IMR-90 (cell line): Measurements from ENCODE around the gene CACNA1G. TPM values are rescaled to one million over a fixed set of nuclear protein-coding genes. Genes with fewer than 3 reads are reported as not detected.
A peak's percentile ranks its signal among the peaks of the same experiment; 100 is the strongest.

Experiments used
- ATAC-seq: fragments of 200-7000 bp; cut with Tn5 transposase; 2 replicates; pipeline ENCODE4 v1.9.1; 2020; ENCODE audit warnings: low read depth, mild to moderate bottlenecking, moderate library complexity
- BruUV-seq: library from RNA; stranded (reverse); fragments of 400-500 nt; replicated peaks from 2 replicates; lab custom pipeline; 2021; lab: Mats Ljungman, UMichigan
- CTCF ChIA-PET: fragments of 300-600 bp; formaldehyde crosslinking; extraction: SDS; loops from one replicate; lab custom pipeline; 2021; ENCODE audit warnings: antibody characterized with exemption; lab: Yijun Ruan, JAX
- POLR2A ChIA-PET: fragments of 300-600 bp; sonication (Branson Sonifier 250); formaldehyde crosslinking; loops from one replicate; lab custom pipeline; 2022; ENCODE audit warnings: antibody characterized with exemption; ENCODE audit not compliant: unreplicated experiment; lab: Charles Lee
- DNase-seq: peaks from one replicate; pipeline ENCODE4 v3.0.0; 2013
- H2AFZ ChIP-seq: replicated peaks from 2 replicates; pipeline ENCODE3; 2013; ENCODE audit warnings: low read length, mild to moderate bottlenecking; ENCODE audit not compliant: poor library complexity
- H2AK5ac ChIP-seq: 2 replicates; pipeline ENCODE4 v1.6.1; 2013; ENCODE audit warnings: low read depth, low read length, inconsistent platforms
- H2AK9ac ChIP-seq: replicated peaks from 2 replicates; pipeline ENCODE3; 2013; ENCODE audit warnings: mild to moderate bottlenecking, low read depth, low read length, moderate library complexity; ENCODE audit not compliant: poor library complexity
- H2BK120ac ChIP-seq: 2 replicates; pipeline ENCODE4 v1.6.1; 2013; ENCODE audit warnings: low read depth, low read length, inconsistent platforms
- H2BK15ac ChIP-seq: 3 replicates; pipeline ENCODE4 v1.6.1; 2013; ENCODE audit warnings: low read depth, low read length, inconsistent platforms
- H2BK20ac ChIP-seq: 2 replicates; pipeline ENCODE4 v1.6.1; 2013; ENCODE audit warnings: low read depth, mild to moderate bottlenecking, inconsistent platforms, low read length, moderate library complexity
- H2BK5ac ChIP-seq: 2 replicates; pipeline ENCODE4 v1.6.1; 2013; ENCODE audit warnings: mild to moderate bottlenecking, low read depth, low read length, inconsistent platforms; ENCODE audit not compliant: poor library complexity, severe bottlenecking
- H3K14ac ChIP-seq: replicated peaks from 2 replicates; pipeline ENCODE4 v1.6.1; 2013; ENCODE audit warnings: low read depth, low read length, inconsistent platforms
- H3K18ac ChIP-seq: 2 replicates; pipeline ENCODE4 v1.6.1; 2013; ENCODE audit warnings: low read depth, low read length, control low read depth
- H3K23ac ChIP-seq: 2 replicates; pipeline ENCODE4 v1.6.1; 2013; ENCODE audit warnings: low read depth, low read length, inconsistent platforms
- H3K27ac ChIP-seq: 2 replicates; pipeline ENCODE4 v1.5.1; 2013; ENCODE audit warnings: mild to moderate bottlenecking, control low read depth, low read length; ENCODE audit not compliant: insufficient read depth
- H3K27me3 ChIP-seq: 2 replicates; pipeline ENCODE4 v1.6.1; 2013; ENCODE audit warnings: low read length; ENCODE audit not compliant: control insufficient read depth, insufficient read depth
- H3K36me3 ChIP-seq: 2 replicates; pipeline ENCODE4 v1.6.1; 2013; ENCODE audit warnings: low read length, mixed read lengths; ENCODE audit not compliant: control insufficient read depth, insufficient read depth
- H3K4ac ChIP-seq: 2 replicates; pipeline ENCODE4 v1.6.1; 2013; ENCODE audit warnings: low read depth, low read length, inconsistent platforms
- H3K4me1 ChIP-seq: 2 replicates; pipeline ENCODE4 v1.6.1; 2013; ENCODE audit warnings: low read length, mixed read lengths; ENCODE audit not compliant: control insufficient read depth, insufficient read depth
- H3K4me2 ChIP-seq: 2 replicates; pipeline ENCODE4 v1.6.1; 2013; ENCODE audit warnings: low read depth, mild to moderate bottlenecking, control low read depth, low read length, moderate library complexity
- H3K4me3 ChIP-seq: 2 replicates; pipeline ENCODE4 v1.5.1; 2013; ENCODE audit warnings: low read depth, mild to moderate bottlenecking, control low read depth, low read length, moderate library complexity; ENCODE audit not compliant: insufficient read depth
- H3K56ac ChIP-seq: 2 replicates; pipeline ENCODE4 v1.6.1; 2013; ENCODE audit warnings: low read length, inconsistent platforms; ENCODE audit not compliant: insufficient read depth; ENCODE audit errors: extremely low read depth
- H3K79me1 ChIP-seq, 2 experiments: 2 replicates each; pipeline ENCODE4 v1.6.1; 2013; ENCODE audit warnings: low read length in 2 of 2, inconsistent platforms in 1 of 2, low read depth in 1 of 2
- H3K9ac ChIP-seq: 2 replicates; pipeline ENCODE4 v1.6.1; 2013; ENCODE audit warnings: low read depth, low read length, control low read depth
- H3K9me1 ChIP-seq: 2 replicates; pipeline ENCODE4 v1.6.1; 2013; ENCODE audit warnings: low read length, inconsistent platforms; ENCODE audit not compliant: insufficient read depth
- H3K9me3 ChIP-seq: 2 replicates; pipeline ENCODE4 v1.6.1; 2013; ENCODE audit warnings: low read length; ENCODE audit not compliant: control insufficient read depth, insufficient read depth
- H4K20me1 ChIP-seq: 2 replicates; pipeline ENCODE4 v1.6.1; 2013; ENCODE audit warnings: low read length, inconsistent platforms; ENCODE audit not compliant: insufficient read depth
- H4K5ac ChIP-seq: 2 replicates; pipeline ENCODE4 v1.6.1; 2013; ENCODE audit warnings: mild to moderate bottlenecking, low read depth, low read length, control low read depth
- H4K8ac ChIP-seq, 2 experiments: 2 replicates each; pipeline ENCODE4 v1.6.1; 2013; ENCODE audit warnings: low read depth in 2 of 2, low read length in 2 of 2, control low read depth in 1 of 2, inconsistent platforms in 1 of 2
- H4K91ac ChIP-seq: 2 replicates; pipeline ENCODE4 v1.6.1; 2013; ENCODE audit warnings: low read depth, low read length, inconsistent platforms; ENCODE audit not compliant: insufficient read depth
- BHLHE40 ChIP-seq: fragments of 150-350 bp; IDR thresholded peaks from 2 replicates; pipeline ENCODE4 v1.6.1; 2016; ENCODE audit warnings: mild to moderate bottlenecking, low read depth, low read length
- CEBPB ChIP-seq: IDR thresholded peaks from 2 replicates; pipeline ENCODE4 v1.6.1; 2012; ENCODE audit warnings: low read depth, low read length, improper control_type of control experiment
- CHD1 ChIP-seq: IDR thresholded peaks from 2 replicates; pipeline ENCODE4 v1.6.1; 2012; ENCODE audit warnings: low read depth, low read length, improper control_type of control experiment
- CTCF ChIP-seq: conservative IDR thresholded peaks from 2 replicates; pipeline ENCODE4 v1.5.1; 2012; ENCODE audit warnings: mild to moderate bottlenecking, low read depth, low read length, improper control_type of control experiment
- ELK1 ChIP-seq: fragments of 150-350 bp; IDR thresholded peaks from 2 replicates; pipeline ENCODE4 v1.6.1; 2016; ENCODE audit warnings: low read depth, mild to moderate bottlenecking, low read length, moderate library complexity, borderline replicate concordance
- FOS ChIP-seq: fragments of 150-350 bp; IDR thresholded peaks from 2 replicates; pipeline ENCODE4 v1.6.1; 2016; ENCODE audit warnings: low read depth, low read length
- MAFK ChIP-seq: IDR thresholded peaks from 2 replicates; pipeline ENCODE4 v1.6.1; 2012; ENCODE audit warnings: low read depth, low read length, improper control_type of control experiment
- MAZ ChIP-seq: IDR thresholded peaks from 2 replicates; pipeline ENCODE4 v1.6.1; 2012; ENCODE audit warnings: low read depth, mild to moderate bottlenecking, low read length, improper control_type of control experiment, moderate library complexity, borderline replicate concordance
- MXI1 ChIP-seq: IDR thresholded peaks from 2 replicates; pipeline ENCODE4 v1.6.1; 2012; ENCODE audit warnings: low read depth, mild to moderate bottlenecking, low read length, moderate library complexity, borderline replicate concordance
- NFE2L2 ChIP-seq: fragments of 150-350 bp; IDR thresholded peaks from 2 replicates; pipeline ENCODE4 v1.6.1; 2016; ENCODE audit warnings: low read depth, mild to moderate bottlenecking, low read length
- POLR2A ChIP-seq: IDR thresholded peaks from 2 replicates; pipeline ENCODE4 v1.6.1; 2012; ENCODE audit warnings: mild to moderate bottlenecking, low read depth, low read length
- RAD21 ChIP-seq: IDR thresholded peaks from 2 replicates; pipeline ENCODE4 v1.6.1; 2012; ENCODE audit warnings: low read length, improper control_type of control experiment
- RCOR1 ChIP-seq: IDR thresholded peaks from 2 replicates; pipeline ENCODE4 v1.6.1; 2012; ENCODE audit warnings: mild to moderate bottlenecking, low read length, improper control_type of control experiment; ENCODE audit not compliant: insufficient replicate concordance
- RFX5 ChIP-seq: IDR thresholded peaks from 2 replicates; pipeline ENCODE4 v1.8.0; 2012; ENCODE audit warnings: low read depth, mild to moderate bottlenecking, low read length, moderate library complexity
- SMC3 ChIP-seq: fragments of 150-350 bp; IDR thresholded peaks from 2 replicates; pipeline ENCODE4 v1.6.1; 2016; ENCODE audit warnings: low read depth, mild to moderate bottlenecking, antibody characterized with exemption, low read length, moderate library complexity
- WGBS, 2 experiments: methylation state at CpG; one replicate each; pipeline versions ENCODE4 v1.1.5 to v1.1.7; 2013; ENCODE audit warnings: missing lambda C conversion rate in 2 of 2; ENCODE audit not compliant: insufficient read length in 1 of 2; ENCODE audit errors: extremely low coverage in 2 of 2; 5-methylcytosine and 5-hydroxymethylcytosine counted together
- dilution Hi-C: fragments of 300-500 bp; cut with HindIII; formaldehyde crosslinking; loops from one replicate; pipeline ENCODE4 v1.14.3; 2018; ENCODE audit warnings: low sequenced_read_pairs; ENCODE audit not compliant: unreplicated experiment
- in situ Hi-C: fragments of 300-500 bp; cut with MboI; formaldehyde crosslinking; loops from 3 replicates; pipeline ENCODE4 v1.14.3; 2019; ENCODE audit warnings: low sequenced_read_pairs, inconsistent platforms, mixed read lengths
- intact Hi-C: fragments of 100-400 bp; cut with micrococcal nuclease; formaldehyde crosslinking; loops from 2 replicates; pipeline ENCODE4 v1.10.0; 2022
- polyA plus RNA-seq, 3 experiments: library from polyadenylated mRNA; depleted of rRNA; stranded (reverse); fragments of >200 nt; gene quantifications; 2 replicates each; pipeline ENCODE4 v1.2.3, GENCODE V29; 2012; ENCODE audit warnings: low replicate concordance in 1 of 3
- total RNA-seq: library from RNA; depleted of rRNA; stranded (reverse); fragments of >200 nt; gene quantifications from 2 replicates; pipeline ENCODE4 v1.2.3, GENCODE V29; 2012
- TF ChIP-seq, protein P1 (sequence below): fragments of 150-350 bp; IDR thresholded peaks from 2 replicates; pipeline ENCODE4 v1.6.1; 2017; ENCODE audit warnings: mild to moderate bottlenecking, antibody characterized with exemption, low read length, low read depth

Gene CACNA1G
- total and polyA plus RNA-seq, 2 of the 4 experiments (the other 2 are of a cell fraction), result under 0.01 to 0.03 TPM

DNA sequence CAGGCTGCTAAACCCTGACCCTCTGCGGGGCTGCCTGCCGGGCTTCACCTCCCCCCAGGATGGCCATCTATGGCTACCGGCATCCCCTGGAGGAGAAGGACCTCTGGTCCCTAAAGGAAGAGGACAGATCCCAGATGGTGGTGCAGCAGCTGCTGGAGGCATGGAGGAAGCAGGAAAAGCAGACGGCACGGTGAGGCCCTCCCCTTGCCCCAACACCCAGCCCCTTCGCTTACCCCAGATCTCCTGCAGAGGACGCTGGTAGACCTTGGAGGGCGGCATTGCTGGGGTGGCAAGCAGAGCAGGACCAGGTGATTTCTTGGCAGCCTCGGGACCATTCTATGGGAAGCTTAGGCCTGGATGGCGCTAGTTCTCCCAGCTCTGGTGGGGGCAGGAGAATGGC, 98.7 kb downstream of the CACNA1G start:
- Histone ChIP-seq H3K23ac (no peak overlapping the region), H3K4me1 (peaks cover 32% of the 10 kb centered on the region), H3K4me2 (no peak overlapping the region), H2AK9ac (no peak overlapping the region), H3K27ac (no peak overlapping the region), H3K9me3 (no peaks in the 10 kb centered on the region), H2BK15ac (peak overlapping the region; percentile 2; the same call in 1 of the 3 replicates), H4K20me1 (no peaks in the 10 kb centered on the region), H4K91ac (peak overlapping the region; percentile 23; the same call in 1 of the 2 replicates), H3K27me3 (no peaks in the 10 kb centered on the region), H3K9me1 (peaks cover 41% of the 10 kb centered on the region), H2BK120ac (no peak overlapping the region), H3K18ac (no peak overlapping the region), H2BK20ac (no peak overlapping the region), H2AFZ (peak overlapping the region; percentile 26), H2BK5ac (no peak overlapping the region), H2AK5ac (peak overlapping the region; percentile 29), H3K4me3 (no peak overlapping the region), H3K36me3 (peaks cover 2% of the 10 kb centered on the region; the same call in 1 of the 2 replicates), H3K79me1 (peaks cover 0 to 18% of the 10 kb centered on the region in 2 experiments; a peak in 2 of 4 replicates), H3K56ac (no peak overlapping the region), H3K9ac (no peak overlapping the region), H4K8ac (peak overlapping the region in 1 of 2 experiments; percentile 5; a peak in 1 of 4 replicates), H4K5ac (no peak overlapping the region), H3K4ac (peak overlapping the region; percentile 98), H3K14ac (no peak overlapping the region)
- DNase-seq (no peak), ATAC-seq (no peak)
- WGBS, 2 experiments, result no CpG with 5 or more reads among the region's 10 CpGs
- POLR2A ChIA-PET, result no interaction called here
- BruUV-seq, result no TSS peak
- intact Hi-C loops (no loop called here), in situ Hi-C loops (no loop called here), dilution Hi-C loops (no loop called here)
- TF ChIP-seq BHLHE40, result no peak
- TF ChIP-seq FOS, result no peak
- TF ChIP-seq RFX5, result no peak
- TF ChIP-seq MXI1, result no peak
- TF ChIP-seq SMC3, result no peak
- TF ChIP-seq CTCF, result no peak
- TF ChIP-seq RCOR1, result no peak
- TF ChIP-seq MAZ, result no peak
- no peak for TF ChIP-seq RAD21
- no peak for TF ChIP-seq MAFK
- no peak for TF ChIP-seq ELK1
- TF ChIP-seq POLR2A, result no peak
- no peak for TF ChIP-seq CHD1
- no peak for TF ChIP-seq NFE2L2
- TF ChIP-seq, protein P1, sequence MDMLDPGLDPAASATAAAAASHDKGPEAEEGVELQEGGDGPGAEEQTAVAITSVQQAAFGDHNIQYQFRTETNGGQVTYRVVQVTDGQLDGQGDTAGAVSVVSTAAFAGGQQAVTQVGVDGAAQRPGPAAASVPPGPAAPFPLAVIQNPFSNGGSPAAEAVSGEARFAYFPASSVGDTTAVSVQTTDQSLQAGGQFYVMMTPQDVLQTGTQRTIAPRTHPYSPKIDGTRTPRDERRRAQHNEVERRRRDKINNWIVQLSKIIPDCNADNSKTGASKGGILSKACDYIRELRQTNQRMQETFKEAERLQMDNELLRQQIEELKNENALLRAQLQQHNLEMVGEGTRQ, result no peak
- TF ChIP-seq CEBPB, result no peak
- CTCF ChIA-PET, result no interaction called here
